Lower lobe of right lung (tissue), 2 donors: ENCODE results near the gene SLC19A1. TPM values are rescaled to one million over a fixed set of nuclear protein-coding genes. Genes with fewer than 3 reads are reported as not detected.
A peak's percentile ranks its signal among the peaks of the same experiment; 100 is the strongest.

Experiments used
- ATAC-seq, 2 donors: fragments of 200-7000 bp; cut with Tn5 transposase; one replicate each; pipeline ENCODE4 v1.9.1; 2020 to 2022; ENCODE audit warnings: mild to moderate bottlenecking in 2 of 2, moderate library complexity in 2 of 2
- DNase-seq: peaks from one replicate; pipeline ENCODE4 v3.0.0-alpha.2; 2020
- H3K27ac ChIP-seq: fragments of 200-600 bp; one replicate; pipeline ENCODE4 v1.8.0; 2022
- H3K27me3 ChIP-seq: fragments of 200-600 bp; one replicate; pipeline ENCODE4 v1.8.0; 2022; ENCODE audit warnings: low read depth
- H3K36me3 ChIP-seq: fragments of 200-600 bp; one replicate; pipeline ENCODE4 v1.8.0; 2022; ENCODE audit warnings: mild to moderate bottlenecking
- H3K4me1 ChIP-seq: fragments of 200-600 bp; one replicate; pipeline ENCODE4 v1.8.0; 2022
- H3K4me3 ChIP-seq: fragments of 200-600 bp; one replicate; pipeline ENCODE4 v1.8.0; 2022; ENCODE audit warnings: mild to moderate bottlenecking
- H3K9me3 ChIP-seq: fragments of 200-600 bp; one replicate; pipeline ENCODE4 v1.8.0; 2022
- CTCF ChIP-seq: fragments of 200-600 bp; IDR thresholded peaks from one replicate; pipeline ENCODE4 v1.8.0; 2022; ENCODE audit warnings: antibody characterized with exemption, mild to moderate bottlenecking
- intact Hi-C: fragments of 100-400 bp; cut with DNase I; formaldehyde crosslinking; loops from one replicate; pipeline ENCODE4 v1.11.0; 2022
- total RNA-seq: library from RNA; stranded (reverse); fragmentation: NEBNext Ultra II Directional; extraction: Animal tissue kit (Norgen Biotek cat#: 25700); gene quantifications from one replicate; pipeline ENCODE4 v1.2.1, GENCODE V29; 2021
- donor health status: DM: no; HTN: yes; CAD: no; lungs with severe emphysema.

Gene SLC19A1
- total RNA-seq, 1 donor from 2014 or later: 50.7 TPM

GRCh38 chr21:45582128-45582527, 39.9 kb upstream of the SLC19A1 start:
- DNase-seq (peak; percentile 37), ATAC-seq (no peak)
- peaks cover 14% of the 10 kb centered on the region for H3K27me3 ChIP-seq
- H3K4me1 ChIP-seq: peaks cover 6% of the 10 kb centered on the region
- intact Hi-C loops: no loop called here
- H3K4me3 ChIP-seq: no peak overlapping the region
- no peaks in the 10 kb centered on the region for H3K36me3 ChIP-seq
- H3K27ac ChIP-seq: no peak overlapping the region
- no peak for TF ChIP-seq CTCF
- H3K9me3 ChIP-seq: peaks cover 15% of the 10 kb centered on the region

GRCh38 chr21:45581322-45581712, 39.1 kb upstream of the SLC19A1 start:
- intact Hi-C loops: no loop called here
- ATAC-seq (no peak), DNase-seq (peak; percentile 37)
- peaks cover 7% of the 10 kb centered on the region for H3K9me3 ChIP-seq
- H3K36me3 ChIP-seq: no peaks in the 10 kb centered on the region
- H3K4me1 ChIP-seq: peaks cover 6% of the 10 kb centered on the region
- H3K4me3 ChIP-seq: no peak overlapping the region
- no peak overlapping the region for H3K27ac ChIP-seq
- no peak for TF ChIP-seq CTCF
- peaks cover 14% of the 10 kb centered on the region for H3K27me3 ChIP-seq

GRCh38 chr21:45580576-45581321, 38.5 kb upstream of the SLC19A1 start:
- DNase-seq (peak; percentile 37), ATAC-seq (no peak)
- Histone ChIP-seq H3K4me1 (peaks cover 6% of the 10 kb centered on the region), H3K9me3 (peaks cover under 1% of the 10 kb centered on the region), H3K36me3 (no peaks in the 10 kb centered on the region), H3K27me3 (peaks cover 14% of the 10 kb centered on the region), H3K4me3 (no peak overlapping the region), H3K27ac (no peak overlapping the region)
- intact Hi-C loops: no loop called here
- TF ChIP-seq CTCF: no peak

- peaks cover 14% of the 10 kb centered on the region for H3K27me3 ChIP-seq
- intact Hi-C loops: no loop called here
- peaks cover 6% of the 10 kb centered on the region for H3K4me1 ChIP-seq
- no peak overlapping the region for H3K4me3 ChIP-seq
- no peaks in the 10 kb centered on the region for H3K9me3 ChIP-seq
- ATAC-seq: no peak
- TF ChIP-seq CTCF: no peak
- H3K36me3 ChIP-seq: no peaks in the 10 kb centered on the region
- H3K27ac ChIP-seq: no peak overlapping the region
- DNase-seq: peak; percentile 37
Measured at GRCh38 chr21:45580181-45580575, 37.9 kb upstream of the SLC19A1 start.

- no peak for ATAC-seq
- intact Hi-C loops: no loop called here
- DNase-seq: peak; percentile 32
- Histone ChIP-seq H3K4me1 (peaks cover 6% of the 10 kb centered on the region), H3K4me3 (no peak overlapping the region), H3K27me3 (peaks cover 14% of the 10 kb centered on the region), H3K27ac (no peak overlapping the region), H3K9me3 (no peaks in the 10 kb centered on the region), H3K36me3 (no peaks in the 10 kb centered on the region)
- no peak for TF ChIP-seq CTCF
Measured at GRCh38 chr21:45579383-45580180, 37.3 kb upstream of the SLC19A1 start.
